K562 (cell line): ENCODE measurements around the gene ZNF200. TPM values are rescaled to one million over a fixed set of nuclear protein-coding genes. Genes with fewer than 3 reads are reported as not detected.
A peak's percentile ranks its signal among the peaks of the same experiment; 100 is the strongest.

Experiments used
- ATAC-seq: fragments of 200-7000 bp; cut with Tn5 transposase; 3 replicates; pipeline ENCODE4 v1.9.1; 2020; ENCODE audit warnings: moderate library complexity
- BruUV-seq: library from RNA; stranded (reverse); fragments of 400-500 nt; replicated peaks from 2 replicates; lab custom pipeline; 2021; lab: Mats Ljungman, UMichigan
- CTCF ChIA-PET: fragments of 300-600 bp; formaldehyde crosslinking; extraction: SDS; loops from one replicate; lab custom pipeline; 2021; ENCODE audit warnings: low intra/inter-chr PET ratio; lab: Yijun Ruan, JAX
- POLR2A ChIA-PET: fragments of 300-600, 350-650 bp; sonication (Branson Sonifier 250); formaldehyde crosslinking; extraction: SDS; loops from one replicate; lab custom pipeline; 2021; ENCODE audit warnings: antibody characterized with exemption, inconsistent platforms; lab: Yijun Ruan, JAX
- DNase-seq, 4 experiments: peaks; one replicate each; pipeline versions ENCODE4 v3.0.0 to v3.0.0-alpha.2; 2011 to 2018; ENCODE audit warnings: low spot score in 3 of 4, mixed read lengths in 3 of 4; ENCODE audit errors: extremely low read depth in 1 of 4
- FAIRE-seq: peaks from 2 replicates; lab custom pipeline; 2011; peaks lifted over from hg19 to GRCh38; lab: Jason Lieb, UNC
- H2AFZ ChIP-seq: 2 replicates; pipeline ENCODE4 v1.6.0; 2011; ENCODE audit warnings: low read depth, low read length, control low read depth, inconsistent platforms
- H3K27ac ChIP-seq: fragments of 200-600 bp; 3 replicates; pipeline ENCODE4 v1.8.0; 2011; ENCODE audit warnings: low read depth, mild to moderate bottlenecking, control low read depth, inconsistent platforms, low read length, moderate library complexity, mixed read lengths; ENCODE audit errors: extremely low read depth
- H3K27me3 ChIP-seq, 2 experiments: fragments of 300-600 bp in 1 of 2; 2 replicates in 1 of 2; 3 replicates in 1 of 2; pipeline versions ENCODE4 v1.6.0 to v1.8.0; 2011; ENCODE audit warnings: inconsistent platforms in 2 of 2, low read length in 2 of 2, mild to moderate bottlenecking in 1 of 2, mixed read lengths in 1 of 2, moderate library complexity in 1 of 2; ENCODE audit not compliant: control insufficient read depth in 2 of 2, insufficient read depth in 2 of 2
- H3K36me3 ChIP-seq: fragments of 300-600 bp; 3 replicates; pipeline ENCODE4 v1.8.0; 2011; ENCODE audit warnings: mild to moderate bottlenecking, low read length, inconsistent platforms; ENCODE audit not compliant: control insufficient read depth, insufficient read depth
- H3K4me1 ChIP-seq, 2 experiments: fragments of 200-600 bp in 1 of 2; replicated peaks in 1 of 2; 2 replicates in 1 of 2; 3 replicates in 1 of 2; pipeline versions ENCODE4 v1.5.1 to v1.8.0; 2011; ENCODE audit warnings: inconsistent platforms in 2 of 2, low read length in 2 of 2, mild to moderate bottlenecking in 1 of 2, mixed read lengths in 1 of 2, moderate library complexity in 1 of 2; ENCODE audit not compliant: control insufficient read depth in 2 of 2, insufficient read depth in 2 of 2
- H3K4me2 ChIP-seq: 2 replicates; pipeline ENCODE4 v1.6.1; 2011; ENCODE audit warnings: low read length, control low read depth, inconsistent platforms, mixed read lengths; ENCODE audit not compliant: insufficient read depth
- H3K4me3 ChIP-seq: fragments of 200-600 bp; sonication (generic), shearing (Covaris generic); 2 replicates; pipeline ENCODE4 v1.5.1; 2016; ENCODE audit warnings: control low read depth, inconsistent platforms
- H3K79me2 ChIP-seq: fragments of 200-600 bp; 3 replicates; pipeline ENCODE4 v1.8.0; 2011; ENCODE audit warnings: low read length, inconsistent platforms; ENCODE audit not compliant: control insufficient read depth, insufficient read depth
- H3K9ac ChIP-seq, 2 experiments: 2 replicates each; pipeline versions ENCODE4 v1.6.0 to v1.6.1; 2011; ENCODE audit warnings: low read depth in 2 of 2, low read length in 2 of 2, control low read depth in 1 of 2, inconsistent platforms in 1 of 2, mild to moderate bottlenecking in 1 of 2, mixed read lengths in 1 of 2; ENCODE audit not compliant: insufficient read depth in 1 of 2
- H3K9me1 ChIP-seq: one replicate; pipeline ENCODE4 v1.6.0; 2011; ENCODE audit warnings: inconsistent platforms, mild to moderate bottlenecking, low read length, moderate library complexity; ENCODE audit not compliant: control insufficient read depth, insufficient read depth
- H3K9me3 ChIP-seq: replicated peaks from 2 replicates; pipeline ENCODE4 v1.5.1; 2011; ENCODE audit warnings: low read depth, low read length, inconsistent platforms; ENCODE audit not compliant: control insufficient read depth, insufficient read depth
- H4K20me1 ChIP-seq: replicated peaks from 2 replicates; pipeline ENCODE4 v1.6.1; 2011; ENCODE audit warnings: low read length, inconsistent platforms, mixed read lengths; ENCODE audit not compliant: control insufficient read depth, insufficient read depth
- ARID3A ChIP-seq: IDR thresholded peaks from 2 replicates; pipeline ENCODE4 v1.6.1; 2012; ENCODE audit warnings: low read depth, low read length, improper control_type of control experiment, borderline replicate concordance
- CCNT2 ChIP-seq: IDR thresholded peaks from 2 replicates; pipeline ENCODE4 v1.6.1; 2011; ENCODE audit warnings: borderline replicate concordance, low read depth, mild to moderate bottlenecking, moderate library complexity, mixed read lengths, low read length; ENCODE audit not compliant: insufficient read length; ENCODE audit errors: extremely low read depth
- CREB1 ChIP-seq, 2 experiments: sonication (generic) in 1 of 2; formaldehyde crosslinking in 1 of 2; IDR thresholded peaks; 2 replicates each; pipeline versions ENCODE4 v1.6.1 to v1.8.0; 2012 to 2022; ENCODE audit warnings: inconsistent platforms in 1 of 2, mild to moderate bottlenecking in 1 of 2, missing genetic modification reagents in 1 of 2, moderate library complexity in 1 of 2
- ETV1 ChIP-seq: fragments of 450-650 bp; conservative IDR thresholded peaks from 2 replicates; pipeline ENCODE4 v1.6.1; 2016; ENCODE audit warnings: missing genetic modification characterization, control low read depth, low read depth, missing compliant biosample characterization
- GTF2A2 ChIP-seq: IDR thresholded peaks from 2 replicates; pipeline ENCODE4 v1.6.1; 2016; ENCODE audit warnings: mild to moderate bottlenecking, missing genetic modification characterization, missing compliant biosample characterization
- HDAC2 ChIP-seq: fragments of 450-650 bp; IDR thresholded peaks from 2 replicates; pipeline ENCODE4 v1.6.1; 2016; ENCODE audit warnings: mild to moderate bottlenecking
- KHSRP ChIP-seq: fragments of 450-650 bp; IDR thresholded peaks from 2 replicates; pipeline ENCODE4 v1.6.1; 2017
- MYC ChIP-seq, 2 experiments: fragments of 250-450 bp in 1 of 2; sonication (Bioruptor Pico) in 1 of 2; IDR thresholded peaks; 2 replicates each; pipeline versions ENCODE4 v1.5.1 to v1.6.1; 2012 to 2021; ENCODE audit warnings: low read depth in 2 of 2, borderline replicate concordance in 1 of 2, improper control_type of control experiment in 1 of 2, low read length in 1 of 2, mild to moderate bottlenecking in 1 of 2, moderate library complexity in 1 of 2
- NCOA1 ChIP-seq: fragments of 450-650 bp; IDR thresholded peaks from 2 replicates; pipeline ENCODE4 v1.6.1; 2016; ENCODE audit warnings: low read depth
- NELFE ChIP-seq: IDR thresholded peaks from 2 replicates; pipeline ENCODE4 v1.6.1; 2011; ENCODE audit warnings: mild to moderate bottlenecking; ENCODE audit not compliant: insufficient read depth, insufficient read length
- NFRKB ChIP-seq: fragments of 450-650 bp; IDR thresholded peaks from 2 replicates; pipeline ENCODE4 v1.6.1; 2016; ENCODE audit warnings: low read depth
- NR2C2 ChIP-seq, 2 experiments: fragments of 200-800 bp in 1 of 2; sonication (Bioruptor generic) in 1 of 2; sonication (generic) in 1 of 2; formaldehyde crosslinking in 1 of 2; IDR thresholded peaks; 2 replicates each; pipeline versions ENCODE4 v1.6.1 to v1.8.0; 2016 to 2022; ENCODE audit warnings: mild to moderate bottlenecking in 1 of 2, missing compliant biosample characterization in 1 of 2, missing genetic modification characterization in 1 of 2, missing genetic modification reagents in 1 of 2
- RB1 ChIP-seq: fragments of 450-650 bp; IDR thresholded peaks from 2 replicates; pipeline ENCODE4 v1.6.1; 2017; ENCODE audit warnings: low read depth, mild to moderate bottlenecking
- ZFX ChIP-seq: sonication (generic); formaldehyde crosslinking; IDR thresholded peaks from 2 replicates; pipeline ENCODE4 v1.8.0; 2022; ENCODE audit warnings: mild to moderate bottlenecking, missing genetic modification reagents, moderate library complexity
- ZNF766 ChIP-seq: fragments of 200-800 bp; sonication (Bioruptor generic); conservative IDR thresholded peaks from 2 replicates; pipeline ENCODE4 v1.6.1; 2016; ENCODE audit warnings: missing genetic modification characterization, missing compliant biosample characterization
- WGBS: fragments of 100-300 bp; shearing (Covaris generic); methylation state at CpG from one replicate; pipeline ENCODE4 v1.1.6; 2016; ENCODE audit warnings: low coverage, mixed read lengths; ENCODE audit not compliant: insufficient coverage; ENCODE audit errors: missing lambda C conversion rate; 5-methylcytosine and 5-hydroxymethylcytosine counted together
- in situ Hi-C: fragments of 300-500 bp; cut with MboI; formaldehyde crosslinking; loops from 4 replicates; pipeline ENCODE4 v1.15.0; 2018; ENCODE audit warnings: inconsistent platforms, mixed read lengths
- intact Hi-C: fragments of 100-400 bp; cut with micrococcal nuclease; formaldehyde crosslinking; loops from 2 replicates; pipeline ENCODE4 v1.14.2; 2022
- polyA plus RNA-seq, 8 experiments: library from polyadenylated mRNA; depleted of rRNA in 4 of 8; stranded (reverse) in 5 of 8; unstranded in 3 of 8; fragments of >200 nt; fragmentation: Nextera tagmentation in 2 of 8; fragmentation: Illumina TruSeq in 1 of 8; extraction: Ambion mirVana in 2 of 8; extraction: Trizol in 1 of 8; gene quantifications; 2 replicates each; pipeline versions ENCODE4 v1.2.1 to v1.2.3, GENCODE V29; 2011 to 2014; ENCODE audit warnings: inconsistent platforms in 1 of 8, missing spikeins in 1 of 8
- total RNA-seq, 7 experiments: library from RNA; depleted of rRNA in 6 of 7; stranded (reverse); fragments of >200 nt in 6 of 7; fragmentation: Illumina TruSeq in 2 of 7; extraction: Trizol in 2 of 7; gene quantifications; 2 replicates each; pipeline versions ENCODE4 v1.2.1 to v1.2.3, GENCODE V29; 2011 to 2021; ENCODE audit warnings: low replicate concordance in 1 of 7
- TF ChIP-seq, protein P1 (sequence below): sonication (generic); formaldehyde crosslinking; IDR thresholded peaks from 2 replicates; pipeline ENCODE4 v1.9.0; 2022; ENCODE audit warnings: mild to moderate bottlenecking, missing genetic modification reagents
- TF ChIP-seq, protein P2 (sequence below): fragments of 450-650 bp; IDR thresholded peaks from 2 replicates; pipeline ENCODE4 v1.6.1; 2014; ENCODE audit warnings: low read depth, mild to moderate bottlenecking, moderate library complexity, borderline replicate concordance

The ZNF200 gene
- total and polyA plus RNA-seq, 9 of the 15 experiments (the other 6 are each of a cell fraction or from before 2014, with no cell fraction given): 4.8 to 14.5 (median 9.2) TPM

DNA sequence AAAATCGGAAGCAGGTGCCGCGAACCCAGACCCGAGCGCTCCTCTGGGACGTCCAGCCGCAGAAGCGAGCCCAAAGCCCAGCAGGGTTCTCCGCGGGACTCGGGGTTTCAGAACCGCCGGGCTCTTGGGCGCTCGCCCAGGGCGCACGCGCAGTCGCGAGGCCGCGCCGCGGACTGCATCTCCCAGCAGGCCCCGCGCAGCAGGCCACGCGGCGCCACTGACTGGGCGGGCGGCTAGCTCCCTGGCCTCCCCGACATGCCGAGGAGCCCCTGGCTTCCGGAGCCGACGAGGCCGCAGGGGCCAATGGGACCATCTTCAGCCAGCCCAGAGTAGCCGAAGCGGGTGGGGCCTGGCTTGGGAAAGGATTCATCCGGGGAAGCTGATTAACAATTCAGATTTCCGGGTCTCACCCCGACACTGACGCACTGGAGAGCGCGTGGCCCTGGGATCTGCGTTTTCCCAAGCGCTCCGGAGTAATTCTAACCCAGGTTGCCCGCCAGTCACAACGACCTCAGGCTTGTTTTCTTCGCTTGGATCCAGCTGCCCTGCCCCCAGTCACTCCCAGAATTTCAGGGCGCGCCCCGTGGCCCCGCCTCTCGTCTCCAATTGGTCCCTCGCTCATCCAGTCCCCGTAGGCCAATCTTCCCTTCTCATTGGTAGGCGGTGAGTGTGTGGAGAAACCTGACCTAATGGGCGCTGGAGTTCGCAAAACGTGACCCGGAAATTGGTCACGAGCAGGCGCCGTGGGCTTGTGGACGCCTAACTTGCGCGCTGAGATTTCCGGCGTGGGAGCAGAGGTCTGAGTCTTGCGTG lies 48.0 kb upstream of the ZNF200 start, which contains the start of gene ZNF263:
Gene ZNF263 (plus strand): TSS at position 762 of the 813 bp plus-strand sequence. CDS start 328 bp downstream, outside the sequence.
- intact Hi-C loops: loop anchor here (2.0 kb wide), 1 partner anchor 18 kb away; no protein-coding TSS in a partner anchor
- no TSS peak for BruUV-seq
- in situ Hi-C loops: no loop called here
- peak; percentile 99 for TF ChIP-seq CREB1 (IDR thresholded peaks at IDR 0.05)
- TF ChIP-seq CREB1 (CRISPR knock-in tag; IDR thresholded peaks at IDR 0.05): peak; percentile 98
- TF ChIP-seq KHSRP: peak; percentile 87
- TF ChIP-seq ARID3A: no peak
- peak; percentile 95 for TF ChIP-seq NR2C2 (CRISPR knock-in tag; IDR thresholded peaks at IDR 0.05)
- peak; percentile 99 for TF ChIP-seq NR2C2 (tag; IDR thresholded peaks at IDR 0.05)
- peak; percentile 96 for TF ChIP-seq MYC (IDR thresholded peaks at IDR 0.05; ENCODE audit: low read depth, low read length)
- peak; percentile 84; the same call in 1 of the 2 replicates for TF ChIP-seq MYC (CRISPR knock-in tag; IDR thresholded peaks at IDR 0.05; ENCODE audit: borderline replicate concordance, low read depth)
- peak; percentile 70 for TF ChIP-seq HDAC2
- TF ChIP-seq, protein P1, sequence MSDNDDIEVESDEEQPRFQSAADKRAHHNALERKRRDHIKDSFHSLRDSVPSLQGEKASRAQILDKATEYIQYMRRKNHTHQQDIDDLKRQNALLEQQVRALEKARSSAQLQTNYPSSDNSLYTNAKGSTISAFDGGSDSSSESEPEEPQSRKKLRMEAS (CRISPR knock-in tag): peak; percentile 92
- peak; percentile 74 for TF ChIP-seq ETV1
- TF ChIP-seq GTF2A2: no peak
- peak; percentile 59 for TF ChIP-seq RB1
- peak; percentile 55 for TF ChIP-seq CCNT2
- TF ChIP-seq ZFX (CRISPR knock-in tag): peak; percentile 89
- TF ChIP-seq, protein P2, sequence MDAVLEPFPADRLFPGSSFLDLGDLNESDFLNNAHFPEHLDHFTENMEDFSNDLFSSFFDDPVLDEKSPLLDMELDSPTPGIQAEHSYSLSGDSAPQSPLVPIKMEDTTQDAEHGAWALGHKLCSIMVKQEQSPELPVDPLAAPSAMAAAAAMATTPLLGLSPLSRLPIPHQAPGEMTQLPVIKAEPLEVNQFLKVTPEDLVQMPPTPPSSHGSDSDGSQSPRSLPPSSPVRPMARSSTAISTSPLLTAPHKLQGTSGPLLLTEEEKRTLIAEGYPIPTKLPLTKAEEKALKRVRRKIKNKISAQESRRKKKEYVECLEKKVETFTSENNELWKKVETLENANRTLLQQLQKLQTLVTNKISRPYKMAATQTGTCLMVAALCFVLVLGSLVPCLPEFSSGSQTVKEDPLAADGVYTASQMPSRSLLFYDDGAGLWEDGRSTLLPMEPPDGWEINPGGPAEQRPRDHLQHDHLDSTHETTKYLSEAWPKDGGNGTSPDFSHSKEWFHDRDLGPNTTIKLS: peak; percentile 98
- peak; percentile 32; the same call in 1 of the 2 replicates for TF ChIP-seq NCOA1
- 0 out of 2 replicates have a peak, but pooled peaks have one; percentile 35 for TF ChIP-seq ZNF766
- peak; percentile 90 for TF ChIP-seq NFRKB
- no peak for TF ChIP-seq NELFE

More for the DNA sequence above, 48.0 kb upstream of the ZNF200 start, which contains the start of gene ZNF263:
- Histone ChIP-seq H3K27ac (peak within 1 kb of the TSS; percentile 100), H3K4me3 (peak within 1 kb of the TSS; percentile 93), H3K27me3 (no peaks in the 10 kb centered on the region), H3K9ac (peak within 1 kb of the TSS; percentile 96 to 99), H3K9me1 (no peaks in the 10 kb centered on the region), H3K4me1 (peaks cover 8 to 22% of the 10 kb centered on the region in 2 experiments; a peak in 4 of 5 replicates), H3K36me3 (peaks cover 22% of the 10 kb centered on the region; the same call in 2 of the 3 replicates), H3K9me3 (peaks cover 3% of the 10 kb centered on the region), H3K79me2 (peaks cover 32% of the 10 kb centered on the region), H4K20me1 (no peaks in the 10 kb centered on the region), H3K4me2 (peak within 1 kb of the TSS; percentile 98), H2AFZ (peak within 1 kb of the TSS; percentile 97)
- under 1% methylated on average over 60 of the region's 72 CpGs for WGBS
- DNase-seq: peak; percentile 94 to 98 (median 97)
- ChIA-PET CTCF (no interaction called here), POLR2A (interaction anchor here (0.6 to 3.1 kb wide), 31 partner anchors 9 to 608 kb away, joined by 3 to 15 read pairs (median 4); partner anchors contain the start of genes CLUAP1, TIGD7, ZNF174 and ZNF75A)
- ATAC-seq: peak; percentile 97
- FAIRE-seq: peak; percentile 99
